ENCODE results near the gene HLA-DRA.

Gene HLA-DRA

DNA sequence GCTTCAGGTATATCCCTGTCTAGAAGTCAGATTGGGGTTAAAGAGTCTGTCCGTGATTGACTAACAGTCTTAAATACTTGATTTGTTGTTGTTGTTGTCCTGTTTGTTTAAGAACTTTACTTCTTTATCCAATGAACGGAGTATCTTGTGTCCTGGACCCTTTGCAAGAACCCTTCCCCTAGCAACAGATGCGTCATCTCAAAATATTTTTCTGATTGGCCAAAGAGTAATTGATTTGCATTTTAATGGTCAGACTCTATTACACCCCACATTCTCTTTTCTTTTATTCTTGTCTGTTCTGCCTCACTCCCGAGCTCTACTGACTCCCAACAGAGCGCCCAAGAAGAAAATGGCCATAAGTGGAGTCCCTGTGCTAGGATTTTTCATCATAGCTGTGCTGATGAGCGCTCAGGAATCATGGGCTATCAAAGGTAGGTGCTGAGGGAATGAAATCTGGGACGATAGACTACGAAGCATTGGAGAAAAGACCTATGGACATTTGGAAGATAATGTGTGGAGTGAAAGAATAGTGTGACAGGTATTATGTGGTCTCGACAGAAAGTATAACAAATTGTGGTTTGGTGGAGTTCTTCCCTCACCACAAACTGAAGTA is at the start of gene HLA-DRA:
HLA-DRA (plus strand) TSS at position 286 of the 613 bp plus-strand sequence; CDS start at position 350, 64 bp downstream.
- DNase-seq (ENCODE audit: low read depth in 2 of 2), result no peak

DNA sequence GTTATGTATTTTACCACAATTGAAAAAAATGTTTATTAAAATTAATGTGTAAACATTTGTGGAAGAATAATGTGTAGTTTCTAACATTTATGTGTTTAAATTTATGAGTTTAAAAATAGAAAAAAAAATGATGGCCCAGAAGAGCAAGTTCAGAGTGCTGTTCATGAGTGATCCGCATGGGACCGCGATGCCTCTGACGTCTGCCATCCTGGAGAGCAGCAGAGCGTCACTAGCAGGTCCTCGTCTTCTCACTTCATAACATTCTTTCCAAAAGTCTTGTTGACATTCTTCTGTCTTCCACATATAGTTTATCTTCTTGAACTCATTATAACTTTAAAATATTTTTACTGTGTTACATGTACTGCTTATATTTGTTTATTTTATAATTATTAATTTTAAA is 48.2 kb upstream of the HLA-DRA start:
- DNase-seq (ENCODE audit: low read depth in 2 of 2), result no peak

DNA sequence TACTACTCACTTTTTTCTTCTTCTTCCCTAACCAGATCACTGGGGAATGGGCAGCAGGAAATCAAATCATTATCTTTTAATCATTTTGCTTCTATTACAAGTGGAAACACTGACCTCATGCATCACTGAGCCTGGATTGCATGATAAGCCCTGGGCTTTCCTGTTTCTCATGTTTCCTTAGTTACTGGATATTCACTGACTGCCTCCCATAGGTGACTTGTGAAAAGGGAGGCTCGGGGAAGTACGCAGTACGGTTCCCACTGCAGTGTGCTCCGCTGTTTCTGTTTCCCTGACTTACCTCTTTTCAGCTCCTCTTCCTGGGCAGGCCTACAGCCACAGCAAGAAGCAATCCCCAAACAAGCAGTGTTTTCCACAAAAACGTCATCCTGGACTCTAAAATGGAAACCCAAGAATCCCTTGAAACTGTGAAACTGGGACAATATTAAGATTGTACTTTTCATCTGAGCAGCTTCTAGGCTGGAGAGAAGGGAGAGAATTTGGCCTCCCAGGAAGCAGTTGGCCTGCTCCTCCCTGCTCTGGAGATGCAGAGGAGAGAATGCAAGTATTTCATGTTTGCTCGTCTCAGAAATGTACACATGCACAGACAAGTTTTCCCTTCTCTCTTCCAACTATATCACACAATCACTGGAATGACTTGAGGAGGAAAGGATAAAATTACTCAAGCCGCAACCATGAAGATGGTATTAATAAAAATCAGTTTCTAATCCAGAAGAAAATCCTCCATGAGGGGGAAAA is 45.8 kb upstream of the HLA-DRA start:
- no peak for DNase-seq (ENCODE audit: low read depth in 2 of 2)

DNA sequence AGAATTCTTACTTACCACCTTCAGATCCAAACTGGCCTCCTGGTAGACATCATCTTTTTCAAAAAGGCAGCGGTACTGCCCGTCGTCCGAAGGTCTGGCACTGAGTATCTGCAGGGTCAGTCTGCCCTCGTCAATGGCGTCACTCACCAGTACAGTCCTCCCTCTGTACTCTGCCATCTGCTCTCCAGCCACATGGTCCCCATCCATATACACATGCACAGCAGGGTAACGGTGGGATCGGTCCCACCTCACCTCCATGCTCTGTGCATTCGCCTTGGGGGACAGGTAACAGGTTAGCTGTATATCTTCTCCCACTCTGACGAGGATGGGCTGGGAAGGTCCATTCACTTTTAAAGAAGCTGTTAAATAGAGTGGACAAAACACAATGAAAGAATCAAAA is 43.7 kb upstream of the HLA-DRA start:
- DNase-seq (ENCODE audit: low read depth in 2 of 2), result no peak

DNA sequence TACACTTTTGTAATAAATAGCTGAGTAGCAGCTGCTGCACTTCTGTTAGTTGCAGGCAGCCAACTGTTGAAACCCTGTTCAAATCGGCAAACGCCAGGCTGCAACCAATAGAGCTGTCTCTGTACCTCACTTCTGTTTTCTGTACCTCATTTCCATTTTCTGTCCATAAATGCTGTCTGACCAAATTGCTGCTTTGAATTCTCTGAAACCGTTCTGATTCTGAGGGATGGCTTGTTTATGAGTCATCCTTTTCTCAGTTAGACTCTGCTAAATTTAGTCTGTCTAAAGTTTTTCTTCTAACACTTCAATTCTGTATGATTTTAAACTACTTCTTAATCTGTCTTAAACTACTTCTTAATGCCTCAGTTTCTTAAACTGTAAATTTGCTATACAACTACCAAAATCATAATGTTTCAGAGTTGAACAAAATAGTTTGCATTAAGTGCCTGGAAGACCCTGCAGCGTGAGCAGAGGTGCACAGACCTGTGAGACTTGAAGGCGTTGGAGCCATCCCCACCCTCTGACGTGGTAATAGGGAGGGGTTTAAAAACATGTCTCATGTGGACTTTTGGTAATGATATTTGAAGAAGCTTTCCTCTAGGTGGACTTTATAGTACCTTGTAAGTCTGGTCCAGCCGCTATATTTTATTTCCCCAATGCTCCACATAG is 42.3 kb upstream of the HLA-DRA start:
- no peak for DNase-seq (ENCODE audit: low read depth in 2 of 2)

DNA sequence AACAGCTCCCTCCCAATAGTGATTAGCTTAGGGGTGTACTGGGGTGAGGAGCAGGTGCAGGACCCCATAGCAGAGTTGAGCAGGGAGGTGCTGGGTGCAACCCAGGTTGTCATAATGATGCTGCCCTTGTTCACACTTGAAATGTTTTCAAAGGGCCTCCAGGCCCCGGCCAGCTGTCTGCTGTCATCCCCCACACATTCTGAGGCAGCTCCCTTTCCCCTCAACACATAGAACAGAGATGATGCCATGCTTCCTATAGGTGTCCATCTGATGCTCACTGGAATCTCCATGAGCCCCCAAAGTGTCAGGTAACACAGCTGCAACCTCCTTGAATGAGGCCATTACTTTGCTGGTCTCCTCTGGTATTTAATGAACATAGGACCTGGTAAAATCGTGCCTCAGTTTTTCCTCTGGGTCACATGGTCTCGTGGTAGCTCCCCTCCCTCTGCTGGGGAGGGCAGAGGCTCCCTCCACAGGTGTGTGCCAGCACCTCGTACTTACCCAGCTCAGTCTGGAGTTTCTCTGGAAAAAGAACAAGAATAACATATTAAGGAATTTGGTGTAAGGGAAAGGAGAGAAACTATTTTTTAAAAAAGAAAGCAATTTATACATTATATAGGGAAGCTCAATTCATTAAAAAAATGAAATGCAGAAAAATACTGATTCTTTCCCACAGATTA is 38.3 kb upstream of the HLA-DRA start:
- no peak for DNase-seq (ENCODE audit: low read depth in 2 of 2)

DNA sequence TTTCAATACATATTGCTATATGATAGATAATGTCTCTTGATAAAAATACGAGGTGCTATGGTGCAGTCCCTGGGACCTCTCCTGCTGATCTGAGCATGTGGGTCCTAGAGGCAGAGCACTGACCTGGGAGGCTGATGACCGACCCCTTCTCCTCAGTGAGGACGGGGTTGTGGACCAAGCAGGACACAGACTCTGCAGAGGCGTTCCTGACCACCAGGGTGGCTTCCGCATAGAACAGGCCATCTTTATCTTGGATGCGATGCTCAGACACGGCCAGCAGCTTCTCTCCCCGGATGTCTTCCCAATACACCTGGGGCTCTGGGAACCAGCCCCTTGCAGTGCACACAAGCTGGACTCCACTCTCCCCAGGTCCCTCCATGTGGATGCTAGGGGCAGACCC is 36.9 kb upstream of the HLA-DRA start:
- DNase-seq (ENCODE audit: low read depth in 2 of 2), result no peak

DNA sequence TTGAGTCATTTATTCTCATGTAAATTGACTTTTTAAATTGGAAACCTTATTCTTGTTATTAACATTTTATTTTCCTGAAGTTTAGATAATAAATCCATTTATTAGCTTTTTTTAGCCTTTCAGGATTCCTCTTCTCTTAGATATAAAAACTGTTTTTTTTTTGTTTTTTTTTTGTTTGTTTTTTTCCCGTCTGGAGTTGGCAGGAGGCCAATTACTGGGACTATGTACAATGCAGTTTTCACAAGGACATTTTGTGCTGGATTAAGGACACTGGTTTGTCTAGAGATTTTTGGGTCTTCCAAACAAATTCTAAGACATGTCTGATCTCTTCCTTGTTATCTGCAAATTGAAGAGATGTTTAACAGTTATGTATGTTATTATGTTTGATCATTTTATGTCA is 34.0 kb upstream of the HLA-DRA start:
- DNase-seq (ENCODE audit: low read depth in 2 of 2), result no peak

DNA sequence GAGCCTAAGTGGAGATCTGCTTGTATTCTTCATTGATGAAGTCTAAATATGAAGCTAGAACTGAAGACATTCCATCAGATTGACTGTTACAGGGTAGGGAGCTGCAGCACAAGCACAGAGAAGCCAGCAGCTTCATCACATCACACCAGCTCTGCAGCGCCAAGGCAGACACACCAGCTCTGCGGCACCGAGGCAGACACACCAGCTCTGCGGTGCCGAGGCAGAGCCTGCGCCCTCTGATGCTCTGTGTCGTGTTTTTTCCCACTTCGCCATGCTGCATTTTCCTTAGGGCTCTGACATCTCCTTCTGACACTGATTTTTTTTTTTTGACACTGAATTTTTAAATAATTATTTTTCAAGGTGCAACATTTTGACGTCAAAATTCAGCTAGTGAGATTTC is 33.5 kb upstream of the HLA-DRA start:
- no peak for DNase-seq (ENCODE audit: low read depth in 2 of 2)

DNA sequence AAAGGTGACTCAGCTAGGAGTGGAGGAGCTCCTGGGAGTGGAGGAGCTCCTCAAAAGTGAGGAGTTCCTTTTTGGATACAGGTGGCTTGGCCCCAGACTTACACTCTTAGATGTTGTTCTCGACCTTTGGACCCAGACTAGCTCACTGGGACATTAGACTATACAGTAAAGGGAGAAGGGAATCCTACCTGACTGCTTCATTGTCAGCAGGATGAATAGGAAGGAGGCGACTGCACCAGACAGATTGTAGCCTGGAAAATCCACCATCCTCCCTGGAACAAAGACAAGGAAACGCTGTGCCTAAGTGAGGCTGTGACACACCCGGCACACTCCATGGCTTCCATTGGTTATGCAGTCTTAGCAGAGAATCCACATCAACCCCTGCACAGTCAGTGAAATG is 32.8 kb upstream of the HLA-DRA start, which contains the start of gene BTNL2:
BTNL2 (minus strand) TSS at position 325 of the 400 bp plus-strand sequence; CDS start at position 267, 58 bp downstream.
- no peak for DNase-seq (ENCODE audit: low read depth in 2 of 2)

DNA sequence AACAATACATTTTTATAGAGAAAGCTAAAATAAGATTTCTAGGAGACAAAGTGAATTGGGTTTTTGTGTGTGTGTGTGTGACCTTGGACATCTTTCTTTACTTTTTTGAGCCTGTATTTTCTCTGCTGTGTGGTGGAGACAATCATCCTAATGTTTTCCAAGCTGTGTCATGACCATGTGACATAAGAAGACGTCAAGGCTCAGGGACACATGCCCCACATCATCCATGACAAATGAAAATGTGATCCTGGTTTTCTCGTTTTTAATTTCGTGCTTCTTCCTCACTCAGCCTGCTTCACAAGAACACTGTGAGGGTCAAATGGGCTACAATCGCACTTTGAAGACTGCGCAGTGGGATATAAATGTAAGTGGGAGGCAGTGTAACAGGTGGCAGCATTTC is 28.8 kb upstream of the HLA-DRA start:
- DNase-seq (ENCODE audit: low read depth in 2 of 2), result no peak

DNA sequence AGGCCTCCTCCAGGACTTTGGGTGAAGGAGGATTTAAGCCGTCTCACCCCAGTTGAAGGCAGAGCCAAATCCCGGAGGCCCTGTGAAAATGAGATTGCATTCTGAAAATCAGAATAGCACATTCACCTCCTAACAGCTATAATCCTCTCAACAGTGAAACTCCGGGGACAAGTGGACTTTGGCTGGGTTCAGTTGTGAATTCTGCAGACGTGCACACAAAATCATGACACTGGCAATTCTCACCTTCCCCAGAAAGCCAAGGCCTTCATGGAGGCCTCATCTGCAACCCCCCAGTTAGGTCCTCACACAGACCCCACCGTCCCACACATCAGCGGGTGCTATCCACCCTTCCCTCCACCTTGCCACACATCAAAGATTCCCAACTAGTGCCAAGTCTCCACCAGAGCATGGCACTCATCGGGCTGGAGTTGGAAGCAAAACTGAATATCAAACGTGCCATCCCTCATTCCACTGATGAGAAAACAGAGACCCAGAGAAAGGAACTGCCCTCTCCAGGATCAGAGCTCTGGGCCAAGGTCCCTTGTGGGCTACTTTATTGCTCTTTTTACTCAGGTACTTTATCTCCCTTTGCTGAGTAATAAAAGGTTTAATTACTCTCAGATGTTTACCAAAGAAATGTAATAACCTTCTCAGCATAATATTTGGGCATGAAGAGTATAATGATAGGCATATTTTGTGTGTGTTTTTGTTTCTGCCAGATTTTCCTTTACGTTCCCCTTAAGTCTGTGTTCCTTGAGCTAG is 27.9 kb upstream of the HLA-DRA start:
- DNase-seq (ENCODE audit: low read depth in 2 of 2), result no peak

DNA sequence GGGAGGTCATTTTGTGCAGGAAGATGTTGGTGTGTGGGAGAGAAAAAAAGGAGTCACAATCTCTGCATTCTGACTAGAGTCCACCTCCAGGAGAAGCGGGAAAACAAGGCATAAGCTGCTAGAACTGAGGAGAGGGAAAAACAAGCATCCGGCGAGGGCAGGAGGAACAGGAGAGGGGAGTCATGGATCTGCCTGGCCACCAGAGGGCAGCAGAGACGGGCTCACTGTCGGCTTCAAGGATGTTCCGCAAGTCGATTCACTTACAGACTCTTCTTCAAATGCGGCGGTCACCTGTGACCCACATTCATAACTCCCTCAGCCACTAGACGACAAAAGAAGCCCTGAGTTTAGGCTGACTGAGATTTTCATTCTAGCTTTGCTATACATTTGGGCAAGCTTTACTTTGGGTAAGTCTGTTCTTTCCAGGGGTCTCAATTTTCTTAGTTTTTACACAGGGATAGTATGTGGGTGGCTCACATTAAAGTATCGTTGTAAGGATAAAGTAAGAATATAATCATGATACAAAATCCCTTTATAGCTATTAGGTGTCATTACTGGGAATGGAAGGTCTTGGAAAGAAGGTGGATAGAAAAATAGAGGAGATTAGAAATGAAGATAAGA is 26.1 kb upstream of the HLA-DRA start:
- peak in 1 of 2 experiments; percentile 26 for DNase-seq (ENCODE audit: low read depth in 2 of 2)

DNA sequence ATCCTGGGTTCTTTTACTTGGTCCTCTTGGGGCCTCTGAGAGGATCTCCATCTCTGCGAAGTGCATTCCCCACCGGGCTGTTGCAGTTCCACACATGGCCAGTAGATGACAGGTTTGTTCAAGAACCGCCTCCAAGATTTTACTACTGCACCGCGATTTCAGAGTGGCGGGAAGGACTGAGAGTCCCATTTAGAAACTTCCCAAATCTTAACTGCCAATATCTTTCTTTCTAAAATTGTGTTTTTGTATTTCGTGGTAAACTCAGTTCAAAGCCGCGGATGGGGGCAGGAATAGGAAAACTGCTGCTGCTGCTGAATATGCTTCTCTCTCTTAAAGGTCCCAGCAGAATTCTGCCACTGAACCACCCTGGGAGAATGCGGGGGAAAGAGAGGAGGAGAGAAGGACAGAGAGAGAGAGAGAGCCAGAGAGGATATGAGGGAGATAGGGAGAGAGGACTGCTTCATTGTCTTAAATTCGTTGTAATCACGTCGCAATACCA is 24.1 kb upstream of the HLA-DRA start:
- peak; percentile 31 to 42 for DNase-seq (ENCODE audit: low read depth in 2 of 2)

DNA sequence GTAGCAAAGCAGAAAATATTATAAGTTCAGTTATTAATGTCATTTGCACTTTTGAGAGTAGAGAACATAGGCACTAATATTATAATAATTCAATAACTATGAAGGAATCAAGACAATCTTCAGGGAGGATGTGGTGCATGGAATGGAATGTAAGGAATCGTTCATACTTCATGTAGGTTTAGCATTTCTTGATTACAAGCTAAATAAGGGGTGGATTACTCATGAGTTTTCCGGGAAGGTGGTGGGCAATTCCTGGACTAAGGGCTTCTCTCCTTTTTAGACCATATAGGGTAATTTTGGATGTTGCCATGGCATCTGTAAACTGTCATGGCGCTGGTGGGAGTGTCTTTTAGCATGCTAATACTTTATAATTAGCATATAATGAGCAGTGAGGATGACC is 23.7 kb upstream of the HLA-DRA start:
- DNase-seq (ENCODE audit: low read depth in 2 of 2), result peak; percentile 59 to 63

DNA sequence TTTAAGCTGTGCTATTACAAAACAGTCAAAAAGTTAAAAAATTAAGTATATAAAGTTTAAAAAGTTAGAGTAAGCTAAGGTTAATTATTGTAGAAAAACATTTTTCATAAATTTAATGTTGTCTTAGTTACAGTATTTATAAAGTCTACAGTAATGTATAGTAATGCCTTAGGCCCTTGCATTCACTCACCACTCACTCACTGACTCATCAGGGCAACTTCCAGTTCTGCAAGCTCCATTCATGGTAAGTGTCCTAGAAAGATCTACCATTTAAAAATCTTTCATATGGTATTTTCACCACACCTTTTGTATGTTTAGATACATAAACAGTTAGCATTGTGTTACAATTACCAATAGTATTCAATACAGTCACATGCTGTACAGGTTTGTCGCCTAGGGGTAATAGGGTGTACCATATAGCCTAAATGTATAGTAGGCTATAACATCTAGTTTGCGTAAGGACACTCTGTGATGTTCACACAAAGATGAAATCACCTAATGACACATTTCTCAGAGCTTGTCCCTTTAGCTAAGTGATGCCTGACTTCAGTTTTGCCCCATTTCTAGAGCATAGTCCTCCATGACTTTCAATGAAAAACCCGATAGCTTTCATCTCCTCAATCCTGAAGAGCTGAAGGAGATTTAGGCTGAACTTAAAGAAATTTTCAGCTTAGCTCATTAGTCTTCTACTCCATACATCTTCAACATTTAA is 14.9 kb upstream of the HLA-DRA start:
- DNase-seq (ENCODE audit: low read depth in 2 of 2), result no peak

DNA sequence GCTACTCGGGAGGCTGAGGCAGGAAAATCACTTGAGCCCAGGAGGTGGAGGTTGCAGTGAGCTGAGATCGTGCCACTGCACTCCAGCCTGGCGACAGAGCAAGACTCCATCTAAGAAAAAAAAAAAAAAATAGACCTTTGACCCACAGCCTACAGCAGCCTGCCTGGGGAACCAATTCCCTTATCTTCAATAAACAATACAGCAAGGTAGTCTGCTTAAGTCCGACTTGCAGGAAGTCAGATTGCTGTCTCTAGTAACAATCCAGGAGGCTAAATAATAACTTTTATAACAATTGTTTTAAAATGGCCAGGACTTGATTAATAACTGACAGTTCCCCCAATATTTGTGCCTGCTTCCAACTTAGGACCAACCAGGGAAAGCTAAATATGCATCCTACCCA is 13.3 kb upstream of the HLA-DRA start:
- DNase-seq (ENCODE audit: low read depth in 2 of 2), result no peak

DNA sequence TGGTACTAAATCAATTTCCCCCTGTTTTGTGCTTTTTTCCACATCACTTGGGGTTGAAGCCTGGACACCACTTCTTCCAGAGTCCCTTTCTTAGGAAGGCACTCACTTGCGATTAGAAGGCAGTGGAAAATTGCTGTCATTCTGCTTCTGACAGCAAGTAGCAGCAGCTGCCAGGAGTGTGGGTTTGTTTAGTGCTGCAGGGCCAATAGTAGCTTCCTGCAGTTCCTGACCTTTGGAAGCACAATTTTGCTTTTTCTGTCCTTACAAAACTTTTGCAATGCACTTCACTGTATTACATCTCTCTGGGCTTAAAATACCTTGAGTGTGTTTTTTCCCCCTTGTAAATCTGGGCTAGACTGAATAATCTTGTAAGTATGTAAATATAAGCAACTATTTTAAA is 12.5 kb upstream of the HLA-DRA start:
- no peak for DNase-seq (ENCODE audit: low read depth in 2 of 2)

DNA sequence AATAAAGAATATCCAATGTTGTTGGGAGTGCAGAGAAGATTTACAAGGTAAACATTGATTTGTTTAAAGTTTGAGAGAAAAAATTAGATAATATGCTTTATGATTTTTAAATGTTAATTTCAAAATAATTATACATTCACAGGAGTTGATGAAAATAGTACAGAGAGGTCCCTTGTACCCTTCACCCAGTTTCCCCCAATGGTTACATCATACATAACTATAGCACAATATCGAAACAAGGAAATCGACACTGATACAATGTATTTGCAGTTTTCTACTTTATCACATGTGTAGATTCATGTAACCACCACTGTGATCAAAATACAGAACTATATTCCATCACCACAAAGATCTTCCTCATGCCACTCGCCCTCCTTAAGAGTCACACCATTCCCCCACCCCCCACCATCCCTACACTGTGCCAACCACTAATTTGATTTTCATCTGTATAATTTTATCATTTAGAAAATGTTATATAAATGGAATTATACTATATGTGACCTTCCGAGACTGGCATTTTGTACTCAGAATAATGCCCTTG is 11.7 kb upstream of the HLA-DRA start:
- DNase-seq (ENCODE audit: low read depth in 2 of 2), result no peak

DNA sequence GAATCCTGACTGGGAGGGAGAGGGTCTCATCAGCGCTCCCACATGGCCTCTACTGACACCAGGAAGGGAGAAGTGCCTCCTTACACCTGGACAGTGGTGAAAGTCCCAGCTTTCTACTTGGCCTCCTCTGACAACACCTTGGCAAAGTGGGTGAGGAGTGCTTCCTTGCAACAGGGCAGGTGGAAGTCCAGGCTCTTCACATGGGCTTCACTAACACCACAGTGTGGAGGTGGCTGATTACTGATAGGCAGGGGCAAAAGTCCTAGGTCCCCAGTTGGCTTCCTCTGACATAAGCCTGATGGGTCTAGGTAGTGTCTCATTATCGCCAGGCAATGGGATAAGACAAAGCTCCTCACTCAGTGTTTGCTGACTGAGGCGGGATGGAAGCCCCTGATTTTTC is 9.5 kb upstream of the HLA-DRA start:
- no peak for DNase-seq (ENCODE audit: low read depth in 2 of 2)

Data from fibroblast of skin of left biceps (primary cell).